Fibroblast of upper back skin (primary cell): ENCODE results near the gene TPX2.

ENCODE experiments used
- DNase-seq: peaks from one replicate; pipeline ENCODE4 v3.0.0-alpha.2; 2013

TPX2 gene

GRCh38 chr20:31738729-31739549, at the start of gene TPX2:
Gene TPX2 (plus strand): TSS chr20:31739290. CDS start chr20:31757477, 18,187 bp downstream.
- DNase-seq = peak; percentile 97

DNA sequence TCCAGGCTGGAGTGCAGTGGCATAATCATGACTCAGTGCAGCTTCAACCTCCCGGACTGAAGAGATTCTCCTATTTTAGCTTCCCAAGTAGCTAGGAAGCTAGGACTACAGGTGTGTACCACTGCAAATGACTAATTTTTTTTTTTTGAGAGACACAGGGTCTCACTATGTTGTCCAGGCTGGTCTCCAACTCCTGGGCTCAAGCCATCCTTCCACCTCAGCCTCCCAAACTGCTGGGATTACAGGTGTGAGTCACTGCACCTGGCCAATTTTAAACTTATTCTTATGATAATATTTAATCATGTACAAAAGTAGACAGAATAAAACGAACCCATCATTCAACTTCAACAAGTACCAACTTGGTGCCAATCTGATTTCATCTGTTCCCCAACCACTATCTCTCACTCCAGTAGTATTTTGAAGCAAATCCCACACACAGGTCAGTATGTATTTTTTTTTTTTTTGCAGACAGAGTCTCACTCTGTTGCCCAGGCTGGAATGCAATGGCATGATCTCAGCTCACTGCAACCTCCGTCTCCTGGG, 48.9 kb upstream of the TPX2 start:
- DNase-seq = no peak

GRCh38 chr20:31691646-31692275, 47.3 kb upstream of the TPX2 start:
- DNase-seq = peak; percentile 69

- no peak for DNase-seq
These were observed 45.7 kb upstream of the TPX2 start for GRCh38 chr20:31693402-31693801.

GRCh38 chr20:31693987-31694661, 45.0 kb upstream of the TPX2 start:
- DNase-seq = no peak

DNA sequence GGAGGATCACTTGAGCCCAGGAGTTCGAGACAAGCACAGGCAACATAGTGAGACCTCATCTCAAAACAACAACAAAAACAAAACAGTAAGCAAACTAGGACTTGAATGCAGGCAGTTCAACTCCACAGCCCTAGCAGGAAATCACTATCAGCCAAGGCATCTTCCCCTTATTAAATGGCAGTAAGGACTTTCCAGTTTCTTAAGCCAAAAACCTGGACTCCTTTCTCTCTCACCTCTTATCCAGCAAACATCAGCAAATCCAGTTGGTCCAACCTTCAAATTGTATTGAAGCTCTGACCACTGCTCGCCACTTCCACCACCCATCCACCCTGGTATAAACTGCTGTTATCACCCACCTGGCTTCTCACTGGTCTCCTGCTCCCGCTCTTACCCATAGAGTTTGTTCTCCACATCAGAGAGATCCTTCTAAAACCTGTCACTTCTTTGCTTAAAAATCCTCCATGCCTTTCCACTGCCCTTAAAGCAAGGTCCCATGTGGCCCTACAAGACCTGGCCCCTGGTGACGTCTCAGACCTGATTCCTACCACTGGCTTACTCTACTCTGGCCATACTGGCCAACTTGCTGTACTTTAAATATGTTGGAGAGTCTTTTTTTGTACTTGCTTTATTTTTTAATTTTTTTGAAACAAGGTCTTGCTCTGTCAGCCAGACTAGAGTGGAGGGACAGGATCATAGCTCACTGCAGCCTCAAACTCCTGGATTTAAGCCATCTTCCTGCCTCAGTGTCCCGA, 44.1 kb upstream of the TPX2 start:
- DNase-seq = no peak

DNA sequence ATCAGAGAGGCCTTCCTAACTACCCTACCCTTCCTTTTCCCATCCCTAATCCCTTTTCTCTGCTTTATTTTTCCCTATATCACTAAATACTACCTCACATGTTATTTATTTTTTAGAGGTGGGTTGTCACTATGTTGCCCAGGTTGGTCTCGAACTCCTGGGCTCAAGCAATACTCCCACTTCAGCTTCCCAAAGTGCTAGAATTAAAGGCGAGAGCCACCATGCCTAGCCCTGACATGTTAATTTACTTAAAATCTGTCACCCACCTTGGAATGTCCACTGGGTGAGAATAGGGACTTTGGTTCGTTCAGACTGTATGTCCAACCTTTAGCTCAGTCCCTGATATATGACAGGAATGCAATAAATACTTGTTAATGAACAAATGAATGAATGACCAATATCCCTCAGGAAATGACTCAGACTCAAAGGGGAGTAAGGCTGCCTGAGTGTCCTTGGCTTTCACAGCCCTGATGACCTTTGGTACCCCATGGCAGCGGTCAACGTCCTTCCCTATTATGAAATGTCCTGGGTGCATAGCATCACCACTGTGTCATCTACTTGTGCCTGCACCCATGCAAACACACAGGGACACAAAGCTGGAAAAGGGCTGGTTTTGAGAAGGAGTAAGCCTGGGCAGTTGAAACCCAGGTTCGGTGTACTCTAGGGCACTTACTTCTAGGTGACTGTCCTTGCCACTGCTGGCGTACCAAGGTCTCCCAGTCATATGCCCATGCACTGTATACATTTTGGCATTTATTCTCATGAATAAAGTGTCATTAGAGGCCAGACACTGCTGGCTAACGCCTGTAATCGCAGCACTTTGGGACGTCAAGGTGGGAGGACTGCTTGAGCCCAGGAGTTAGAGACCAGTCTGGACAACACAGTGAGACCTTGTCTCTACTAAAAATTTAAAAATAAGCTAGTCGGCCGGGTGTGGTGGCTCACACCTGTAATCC, 43.0 kb upstream of the TPX2 start:
- peak; percentile 43 for DNase-seq

- no peak for DNase-seq
These were observed 40.8 kb upstream of the TPX2 start for GRCh38 chr20:31698243-31698802.

- peak; percentile 86 for DNase-seq
These were observed 40.0 kb upstream of the TPX2 start for GRCh38 chr20:31698803-31699718.

GRCh38 chr20:31699801-31700728, 39.0 kb upstream of the TPX2 start:
- DNase-seq = no peak

DNA sequence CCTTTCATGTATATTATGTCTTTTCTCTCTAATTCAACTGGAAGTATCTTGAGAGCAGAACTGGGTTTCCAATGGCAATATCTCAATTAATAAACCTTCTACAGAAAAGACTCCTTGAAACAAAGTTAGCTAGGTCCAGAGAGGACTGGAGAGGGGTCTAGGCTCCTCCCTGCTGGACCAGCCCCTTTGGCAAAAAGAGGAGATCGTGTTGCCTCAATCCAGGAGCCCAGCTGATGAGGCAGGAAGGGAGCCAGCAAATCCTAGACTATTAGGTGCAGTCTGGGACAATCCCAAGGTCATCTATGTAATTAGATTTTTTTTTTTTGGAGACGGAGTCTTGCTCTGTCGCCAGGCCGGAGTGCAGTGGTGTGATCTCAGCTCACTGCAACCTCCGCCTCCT, 38.3 kb upstream of the TPX2 start:
- DNase-seq = no peak

DNA sequence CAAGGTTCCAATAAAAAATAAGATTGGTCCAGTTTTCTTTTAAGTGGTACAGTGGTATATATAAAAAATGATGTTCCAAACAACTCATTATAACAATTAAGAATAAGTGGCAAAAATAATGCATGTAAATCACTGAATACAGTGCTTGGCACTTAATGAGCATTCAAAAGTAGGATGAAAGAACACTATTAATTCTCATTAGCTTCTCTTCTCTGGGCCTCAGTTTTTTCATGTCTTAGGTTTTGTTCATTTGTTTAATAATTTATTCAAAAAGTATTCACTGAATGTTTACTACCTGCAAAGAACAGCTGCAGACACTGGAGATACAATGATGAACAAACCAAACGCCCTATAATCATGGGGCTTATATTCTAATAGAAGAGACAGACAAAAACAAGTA, 37.5 kb upstream of the TPX2 start:
- no peak for DNase-seq

- peak; percentile 68 for DNase-seq
These were observed 34.6 kb upstream of the TPX2 start for GRCh38 chr20:31704225-31705119.

GRCh38 chr20:31705191-31705590, 33.9 kb upstream of the TPX2 start:
- DNase-seq = no peak

GRCh38 chr20:31705598-31706597, 33.2 kb upstream of the TPX2 start:
- no peak for DNase-seq

DNA sequence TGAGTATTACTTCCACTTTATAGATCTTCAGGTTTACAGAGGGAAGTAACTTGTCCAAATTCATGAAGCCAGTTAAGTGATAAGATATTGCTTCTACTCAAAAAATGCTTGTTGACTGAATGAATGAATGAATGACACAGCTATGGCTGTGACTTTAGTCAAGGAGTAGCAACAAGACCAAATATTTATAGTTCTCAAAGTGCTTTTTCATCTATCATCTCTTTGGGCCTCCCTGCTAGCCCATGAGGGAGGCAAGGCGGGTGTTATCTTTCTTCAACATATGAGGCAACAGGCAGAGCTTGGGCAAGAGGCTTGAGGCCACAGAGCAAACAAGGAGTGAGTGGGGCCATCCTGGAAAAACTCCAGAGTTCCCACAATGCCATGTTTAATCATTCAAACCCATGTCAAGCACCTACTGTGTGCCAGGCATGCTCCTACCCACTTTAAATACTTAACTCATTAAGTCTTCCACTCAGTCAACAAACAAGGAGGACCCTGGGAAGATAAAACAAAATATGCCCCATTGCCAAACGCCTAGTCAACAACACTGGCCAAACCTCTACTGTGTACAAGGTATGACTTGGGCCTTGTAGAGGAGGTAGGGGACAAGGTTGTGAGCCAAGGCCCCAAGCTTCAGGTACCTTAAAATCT, 32.4 kb upstream of the TPX2 start:
- no peak for DNase-seq
